Right lobe of liver (tissue), 6 donors: ENCODE measurements around the gene LEAP2. TPM values are rescaled to one million over a fixed set of nuclear protein-coding genes. Genes with fewer than 3 reads are reported as not detected.

Experiments
- ATAC-seq, 4 donors: fragments of 200-7000 bp; cut with Tn5 transposase; one replicate each; pipeline ENCODE4 v1.9.1; 2020; ENCODE audit warnings: mild to moderate bottlenecking in 4 of 4, moderate library complexity in 4 of 4
- DNase-seq, 3 donors: peaks; one replicate each; pipeline ENCODE4 v3.0.0-alpha.2; 2020
- H3K27ac ChIP-seq, 3 donors: fragments of 200-600 bp; one replicate each; pipeline ENCODE4 v1.8.0; 2022
- H3K27me3 ChIP-seq, 2 donors: fragments of 200-600 bp; one replicate each; pipeline ENCODE4 v1.8.0; 2022
- H3K36me3 ChIP-seq, 4 donors: fragments of 200-600 bp; sonication (generic) in 1 of 4; one replicate each; pipeline versions ENCODE4 v1.5.1 to v1.8.0; 2017 to 2022; ENCODE audit warnings: control low read depth in 1 of 4
- H3K4me1 ChIP-seq, 4 donors: fragments of 200-600 bp; sonication (generic) in 1 of 4; one replicate each; pipeline versions ENCODE4 v1.5.1 to v1.8.0; 2017 to 2022; ENCODE audit warnings: control low read depth in 1 of 4
- H3K4me3 ChIP-seq, 3 donors: fragments of 200-600 bp; one replicate each; pipeline ENCODE4 v1.8.0; 2022
- H3K9me3 ChIP-seq, 4 donors: fragments of 200-600 bp; sonication (generic) in 1 of 4; one replicate each; pipeline versions ENCODE4 v1.5.1 to v1.8.0; 2017 to 2022; ENCODE audit warnings: control low read depth in 1 of 4
- POLR2A ChIP-seq: fragments of 450-650 bp; IDR thresholded peaks from one replicate; pipeline ENCODE4 v1.6.1; 2017; ENCODE audit warnings: antibody characterized with exemption, mild to moderate bottlenecking
- WGBS: methylation state at CpG from one replicate; pipeline ENCODE4 v1.1.6; 2018; ENCODE audit warnings: low coverage, low lambda C conversion rate; ENCODE audit not compliant: insufficient coverage; ENCODE audit errors: missing lambda C conversion rate; 5-methylcytosine and 5-hydroxymethylcytosine counted together
- intact Hi-C, 2 donors: fragments of 100-400 bp; cut with DNase I; formaldehyde crosslinking; loops; one replicate each; pipeline versions ENCODE4 v1.11.2 to v1.14.1; 2022
- total RNA-seq, 6 experiments: library from RNA; depleted of rRNA in 2 of 6; stranded (reverse); fragments of >200 nt in 2 of 6; fragmentation: NEBNext Ultra II Directional in 3 of 6; extraction: Animal tissue kit (Norgen Biotek cat#: 25700) in 3 of 6; gene quantifications; one replicate each; pipeline versions ENCODE4 v1.1.0 to v1.2.4, GENCODE V29; 2016 to 2023
- TF ChIP-seq, protein P1 (sequence below), 4 donors: fragments of 200-600 bp in 3 of 4; fragments of 450-650 bp in 1 of 4; IDR thresholded peaks; one replicate each; pipeline versions ENCODE4 v1.5.1 to v1.8.0; 2016 to 2022; ENCODE audit warnings: antibody characterized with exemption in 4 of 4, mild to moderate bottlenecking in 2 of 4
- donor health status: DM: no; HTN: yes; CAD: no.
- donor health status: DM: no; HTN: no; CAD: no.
- donor health status: DM: no; HTN: no; CAD: no.
- donor health status: DM: no; HTN: yes; CAD: no.
- donor health status: DM: no; HTN: yes; CAD: no.

The LEAP2 gene
- total RNA-seq, 6 experiments from 2014 or later: 120 to 439 (median 214) TPM

DNA sequence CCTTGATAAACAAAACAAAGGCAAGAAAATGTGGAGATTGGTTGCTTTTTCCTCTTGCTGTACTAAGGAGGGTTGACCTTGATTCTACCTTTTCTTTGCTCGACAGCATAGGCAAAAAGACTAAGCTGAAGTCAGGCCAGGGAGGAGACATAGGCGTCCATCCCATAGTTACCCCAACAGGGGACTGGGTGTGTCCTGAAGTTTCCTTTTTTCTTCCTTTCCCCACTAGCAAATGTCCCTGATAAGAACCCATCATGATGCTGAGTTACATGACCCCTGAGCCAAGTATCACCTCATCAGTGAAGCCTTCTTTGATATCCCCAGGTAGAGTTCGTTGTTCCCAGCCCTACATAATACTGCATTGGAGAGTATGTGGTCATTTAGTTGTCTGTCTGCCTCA, 33.2 kb upstream of the LEAP2 start:
- intact Hi-C loops: no loop called here
- peak; percentile 5 for TF ChIP-seq POLR2A
- TF ChIP-seq, protein P1, sequence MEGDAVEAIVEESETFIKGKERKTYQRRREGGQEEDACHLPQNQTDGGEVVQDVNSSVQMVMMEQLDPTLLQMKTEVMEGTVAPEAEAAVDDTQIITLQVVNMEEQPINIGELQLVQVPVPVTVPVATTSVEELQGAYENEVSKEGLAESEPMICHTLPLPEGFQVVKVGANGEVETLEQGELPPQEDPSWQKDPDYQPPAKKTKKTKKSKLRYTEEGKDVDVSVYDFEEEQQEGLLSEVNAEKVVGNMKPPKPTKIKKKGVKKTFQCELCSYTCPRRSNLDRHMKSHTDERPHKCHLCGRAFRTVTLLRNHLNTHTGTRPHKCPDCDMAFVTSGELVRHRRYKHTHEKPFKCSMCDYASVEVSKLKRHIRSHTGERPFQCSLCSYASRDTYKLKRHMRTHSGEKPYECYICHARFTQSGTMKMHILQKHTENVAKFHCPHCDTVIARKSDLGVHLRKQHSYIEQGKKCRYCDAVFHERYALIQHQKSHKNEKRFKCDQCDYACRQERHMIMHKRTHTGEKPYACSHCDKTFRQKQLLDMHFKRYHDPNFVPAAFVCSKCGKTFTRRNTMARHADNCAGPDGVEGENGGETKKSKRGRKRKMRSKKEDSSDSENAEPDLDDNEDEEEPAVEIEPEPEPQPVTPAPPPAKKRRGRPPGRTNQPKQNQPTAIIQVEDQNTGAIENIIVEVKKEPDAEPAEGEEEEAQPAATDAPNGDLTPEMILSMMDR (IDR thresholded peaks at IDR 0.05): no peak
- no peaks in the 10 kb centered on the region for H3K9me3 ChIP-seq
- DNase-seq: no peak
- no peaks in the 10 kb centered on the region for H3K36me3 ChIP-seq
- H3K27ac ChIP-seq: peak overlapping the region; percentile 94 to 98 (median 95)
- no peak for ATAC-seq
- no peak overlapping the region for H3K4me3 ChIP-seq
- H3K4me1 ChIP-seq: peaks cover 0 to 55% (median 21%) of the 10 kb centered on the region in 4 donors
- 21% methylated on average over 3 of the region's 3 CpGs for WGBS
- no peaks in the 10 kb centered on the region for H3K27me3 ChIP-seq

DNA sequence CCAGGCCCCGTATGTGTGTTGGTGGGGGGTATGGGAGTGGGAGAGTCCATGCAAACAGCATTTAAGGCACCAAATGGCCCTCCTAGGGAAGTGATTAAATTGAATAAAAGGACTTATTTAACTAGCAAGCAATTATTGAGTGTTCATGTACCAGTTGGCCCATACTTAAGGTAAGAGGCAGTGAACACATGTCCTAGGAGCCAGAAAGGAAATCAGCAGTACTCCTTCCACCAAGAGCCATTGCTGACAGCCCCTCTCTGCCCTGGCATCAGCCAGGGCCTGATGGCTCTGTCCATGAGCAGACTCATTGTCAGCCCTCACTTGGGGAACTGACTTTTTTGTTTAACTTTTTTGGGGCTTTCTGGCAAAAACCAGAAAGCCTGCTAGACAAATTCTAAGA, 32.6 kb upstream of the LEAP2 start:
- Histone ChIP-seq H3K9me3 (no peaks in the 10 kb centered on the region), H3K27me3 (no peaks in the 10 kb centered on the region), H3K4me1 (peaks cover 0 to 55% (median 21%) of the 10 kb centered on the region in 4 donors), H3K36me3 (no peaks in the 10 kb centered on the region), H3K27ac (peak overlapping the region; percentile 94 to 98 (median 95)), H3K4me3 (no peak overlapping the region)
- intact Hi-C loops: no loop called here
- DNase-seq (no peak), ATAC-seq (no peak)
- 40% methylated on average over 1 of the region's 1 CpG for WGBS
- TF ChIP-seq, protein P1 (IDR thresholded peaks at IDR 0.05): no peak
- TF ChIP-seq POLR2A: no peak

DNA sequence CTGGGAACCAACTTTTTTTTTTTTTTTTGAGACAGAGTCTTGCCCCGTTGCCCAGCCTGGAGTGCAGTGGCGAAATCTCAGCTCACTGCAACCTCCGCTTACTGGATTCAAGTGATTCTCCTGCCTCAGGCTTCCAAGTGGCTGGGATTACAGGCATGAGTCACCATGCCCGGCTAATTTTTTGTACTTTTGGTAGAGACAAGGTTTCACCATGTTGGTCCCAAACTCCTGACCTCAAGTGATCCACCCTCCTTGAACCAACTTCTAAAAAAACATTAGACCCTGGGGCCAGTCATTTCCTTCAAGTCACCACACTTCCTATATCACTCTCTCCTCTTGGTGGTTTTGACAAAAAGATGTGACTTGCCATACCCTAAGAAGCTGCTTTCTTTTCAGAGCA, 32.2 kb upstream of the LEAP2 start:
- Histone ChIP-seq H3K9me3 (no peaks in the 10 kb centered on the region), H3K27ac (peak overlapping the region; percentile 94 to 98 (median 95)), H3K27me3 (no peaks in the 10 kb centered on the region), H3K36me3 (no peaks in the 10 kb centered on the region), H3K4me1 (peaks cover 0 to 55% (median 20%) of the 10 kb centered on the region in 4 donors), H3K4me3 (no peak overlapping the region)
- DNase-seq: no peak
- WGBS: 28% methylated on average over 4 of the region's 4 CpGs
- no peak for ATAC-seq
- intact Hi-C loops: no loop called here
- TF ChIP-seq POLR2A: peak; percentile 25
- TF ChIP-seq, protein P1 (IDR thresholded peaks at IDR 0.05): no peak

DNA sequence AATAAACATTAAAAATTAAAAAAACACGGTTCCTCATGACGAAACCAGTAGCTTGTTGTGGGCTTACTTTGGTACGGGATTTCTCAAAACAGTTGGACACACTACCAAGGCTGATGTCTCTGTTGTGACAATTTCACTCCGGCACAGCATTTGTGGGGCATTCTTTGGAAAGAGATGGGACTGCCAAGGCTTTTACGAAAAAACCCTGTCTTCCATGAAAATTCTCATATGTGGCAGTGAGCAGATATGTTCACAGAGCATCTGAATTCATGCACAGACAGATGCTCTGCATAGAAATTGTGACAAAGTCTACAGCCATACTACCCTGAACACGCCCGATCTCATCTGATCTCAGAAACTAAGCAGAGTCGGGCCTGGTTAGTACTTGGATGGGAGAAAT, 25.2 kb upstream of the LEAP2 start:
- no peak for TF ChIP-seq POLR2A
- TF ChIP-seq, protein P1 (IDR thresholded peaks at IDR 0.05): no peak
- Histone ChIP-seq H3K27ac (no peak overlapping the region), H3K4me3 (no peak overlapping the region), H3K4me1 (peaks cover 0 to 36% (median 9%) of the 10 kb centered on the region in 4 donors), H3K9me3 (no peaks in the 10 kb centered on the region), H3K36me3 (no peaks in the 10 kb centered on the region), H3K27me3 (no peaks in the 10 kb centered on the region)
- WGBS: 96% methylated on average over 8 of the region's 8 CpGs
- ATAC-seq (no peak), DNase-seq (no peak)
- intact Hi-C loops: no loop called here

DNA sequence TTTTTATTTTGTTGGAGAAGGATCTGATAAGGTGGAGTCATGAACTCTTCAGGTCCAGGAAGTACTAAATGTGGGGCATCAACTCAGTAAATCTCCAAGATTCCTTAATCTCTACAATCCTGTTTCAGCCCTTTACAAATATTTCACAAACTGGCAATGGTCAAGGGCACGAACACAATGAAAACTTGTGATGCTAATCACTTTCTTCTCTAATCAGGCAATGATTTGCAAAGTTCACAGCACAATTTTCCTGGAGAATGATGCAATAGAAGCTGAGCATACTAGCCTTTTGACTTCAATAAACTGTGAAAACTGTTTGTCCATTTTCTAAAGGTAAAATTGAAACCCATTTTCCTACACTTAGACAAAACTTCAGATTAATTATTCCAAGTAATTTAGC, 24.1 kb upstream of the LEAP2 start:
- Histone ChIP-seq H3K9me3 (no peaks in the 10 kb centered on the region), H3K4me3 (no peak overlapping the region), H3K36me3 (no peaks in the 10 kb centered on the region), H3K27ac (peak overlapping the region; percentile 37 to 81 (median 56)), H3K4me1 (peaks cover 0 to 43% (median 13%) of the 10 kb centered on the region in 4 donors), H3K27me3 (no peaks in the 10 kb centered on the region)
- WGBS: 29% methylated on average over 1 of the region's 1 CpG
- DNase-seq (no peak), ATAC-seq (peak; percentile 28 to 45 (median 42))
- intact Hi-C loops: no loop called here
- TF ChIP-seq, protein P1 (IDR thresholded peaks at IDR 0.05): no peak
- no peak for TF ChIP-seq POLR2A
